ENCODE data around the gene BST1. TPM values are rescaled to one million over a fixed set of nuclear protein-coding genes. Genes with fewer than 3 reads are reported as not detected.
"Not testable (repeated sequence)": the region's sequence is repeated elsewhere in the genome, so short reads cannot be mapped to it uniquely, and the experiment has no call there.

The BST1 gene
- total and polyA plus RNA-seq, 3 donors from 2014 or later, result 1.1 to 6.9 (median 1.6) TPM

DNA sequence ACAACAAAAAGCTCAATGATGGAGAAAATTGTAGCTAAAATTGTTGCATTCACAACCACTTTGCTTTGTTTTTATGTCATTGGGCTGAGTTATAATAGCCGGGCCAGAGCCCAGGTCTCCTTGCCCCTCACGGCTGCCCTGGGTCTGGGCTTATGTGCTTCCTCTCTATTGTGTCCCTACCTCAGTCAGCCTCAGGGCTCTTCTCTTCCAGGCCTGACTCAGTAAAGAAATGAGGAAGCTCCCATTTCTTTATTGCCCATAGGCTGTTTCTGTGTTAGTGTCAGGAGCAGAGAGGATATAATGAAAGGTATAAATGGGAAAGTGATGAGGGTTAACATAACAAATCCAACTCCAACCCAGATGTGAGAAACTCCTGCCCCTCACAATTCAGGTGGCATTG lies 18.0 kb downstream of the BST1 start:
- Histone ChIP-seq H3K4me1 (no peaks in the 10 kb centered on the region), H3K27ac (no peak overlapping the region), H3K9me3 (no peaks in the 10 kb centered on the region), H3K36me3 (ENCODE audit: low read depth, missing control alignments) (no peaks in the 10 kb centered on the region), H3K4me3 (no peak overlapping the region), H3K27me3 (no peaks in the 10 kb centered on the region)
- intact Hi-C loops (cut with DNase I; ENCODE audit: low total_unique reads), result no loop called here
- TF ChIP-seq POLR2A (IDR thresholded peaks at IDR 0.05), result no peak
- TF ChIP-seq, protein P1, sequence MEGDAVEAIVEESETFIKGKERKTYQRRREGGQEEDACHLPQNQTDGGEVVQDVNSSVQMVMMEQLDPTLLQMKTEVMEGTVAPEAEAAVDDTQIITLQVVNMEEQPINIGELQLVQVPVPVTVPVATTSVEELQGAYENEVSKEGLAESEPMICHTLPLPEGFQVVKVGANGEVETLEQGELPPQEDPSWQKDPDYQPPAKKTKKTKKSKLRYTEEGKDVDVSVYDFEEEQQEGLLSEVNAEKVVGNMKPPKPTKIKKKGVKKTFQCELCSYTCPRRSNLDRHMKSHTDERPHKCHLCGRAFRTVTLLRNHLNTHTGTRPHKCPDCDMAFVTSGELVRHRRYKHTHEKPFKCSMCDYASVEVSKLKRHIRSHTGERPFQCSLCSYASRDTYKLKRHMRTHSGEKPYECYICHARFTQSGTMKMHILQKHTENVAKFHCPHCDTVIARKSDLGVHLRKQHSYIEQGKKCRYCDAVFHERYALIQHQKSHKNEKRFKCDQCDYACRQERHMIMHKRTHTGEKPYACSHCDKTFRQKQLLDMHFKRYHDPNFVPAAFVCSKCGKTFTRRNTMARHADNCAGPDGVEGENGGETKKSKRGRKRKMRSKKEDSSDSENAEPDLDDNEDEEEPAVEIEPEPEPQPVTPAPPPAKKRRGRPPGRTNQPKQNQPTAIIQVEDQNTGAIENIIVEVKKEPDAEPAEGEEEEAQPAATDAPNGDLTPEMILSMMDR (IDR thresholded peaks at IDR 0.05), result no peak
- DNase-seq, result no peak
- 71 to 95% methylated on average over 2 of the region's 2 CpGs for WGBS, 2 donors

DNA sequence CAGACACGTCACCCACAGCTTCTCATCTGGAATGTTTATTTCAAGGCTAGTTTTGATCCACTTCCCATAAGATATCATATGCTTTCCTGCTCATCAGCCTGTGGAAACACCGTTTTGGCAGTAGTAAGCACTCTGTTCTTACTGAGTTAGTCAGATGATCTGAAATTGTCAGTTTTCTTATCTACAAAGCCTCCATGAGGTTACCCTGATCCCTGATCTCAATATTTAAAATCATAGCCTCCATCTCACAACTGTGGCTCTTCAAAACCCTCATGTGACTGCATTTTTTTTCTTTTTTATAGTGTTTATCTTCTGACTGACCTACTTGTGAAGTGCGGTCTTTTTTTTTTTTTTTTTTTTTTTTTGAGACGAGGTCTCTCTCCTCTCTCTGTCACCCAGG lies 22.7 kb downstream of the BST1 start:
- Histone ChIP-seq H3K4me3 (no peak overlapping the region), H3K27ac (no peak overlapping the region), H3K36me3 (ENCODE audit: low read depth, missing control alignments) (no peaks in the 10 kb centered on the region), H3K9me3 (no peaks in the 10 kb centered on the region), H3K4me1 (no peaks in the 10 kb centered on the region), H3K27me3 (no peaks in the 10 kb centered on the region)
- WGBS, 2 donors, result 32 to 66% methylated on average over 4 of the region's 4 CpGs
- no peak for TF ChIP-seq POLR2A (IDR thresholded peaks at IDR 0.05)
- TF ChIP-seq, protein P1 (IDR thresholded peaks at IDR 0.05), result no peak
- intact Hi-C loops (cut with DNase I; ENCODE audit: low total_unique reads), result no loop called here
- DNase-seq, result no peak

DNA sequence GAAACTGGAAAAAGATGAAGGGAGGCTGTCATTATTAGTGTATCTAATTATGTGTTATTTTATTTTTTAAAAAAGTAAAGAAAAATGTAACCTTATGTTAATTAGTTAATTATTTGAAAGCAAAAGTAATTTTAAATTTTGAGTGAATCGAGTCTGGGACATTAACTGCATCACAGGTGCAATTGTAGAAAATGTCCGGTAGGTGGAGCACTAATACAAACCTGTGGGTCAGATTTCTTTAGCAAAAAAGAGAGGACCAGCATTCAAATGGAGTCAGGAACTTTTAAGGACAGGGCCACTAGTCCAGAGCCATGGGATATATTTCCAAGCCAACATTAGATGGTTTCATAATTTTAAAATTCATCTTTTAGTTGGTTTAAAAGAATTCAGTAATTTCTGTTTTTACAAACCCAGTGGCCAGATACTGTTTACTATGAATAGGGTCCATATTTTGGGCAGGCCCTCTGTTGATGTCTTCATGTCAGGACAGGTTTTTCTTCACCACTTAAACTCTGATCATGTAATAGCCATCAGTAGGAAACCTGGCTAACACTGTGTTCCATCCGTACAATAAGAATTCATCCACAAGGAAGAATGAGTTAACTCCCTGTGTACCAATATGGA lies 27.2 kb downstream of the BST1 start:
- Histone ChIP-seq H3K4me1 (no peaks in the 10 kb centered on the region), H3K27me3 (no peaks in the 10 kb centered on the region), H3K9me3 (no peaks in the 10 kb centered on the region), H3K4me3 (no peak overlapping the region), H3K27ac (no peak overlapping the region), H3K36me3 (ENCODE audit: low read depth, missing control alignments) (no peaks in the 10 kb centered on the region)
- WGBS, 2 donors, result 26 to 41% methylated on average over 3 of the region's 3 CpGs
- intact Hi-C loops (cut with DNase I; ENCODE audit: low total_unique reads), result no loop called here
- no peak for TF ChIP-seq POLR2A (IDR thresholded peaks at IDR 0.05)
- TF ChIP-seq, protein P1 (IDR thresholded peaks at IDR 0.05), result peak; percentile 69 to 91 (median 76)
- peak; percentile 29 for DNase-seq

DNA sequence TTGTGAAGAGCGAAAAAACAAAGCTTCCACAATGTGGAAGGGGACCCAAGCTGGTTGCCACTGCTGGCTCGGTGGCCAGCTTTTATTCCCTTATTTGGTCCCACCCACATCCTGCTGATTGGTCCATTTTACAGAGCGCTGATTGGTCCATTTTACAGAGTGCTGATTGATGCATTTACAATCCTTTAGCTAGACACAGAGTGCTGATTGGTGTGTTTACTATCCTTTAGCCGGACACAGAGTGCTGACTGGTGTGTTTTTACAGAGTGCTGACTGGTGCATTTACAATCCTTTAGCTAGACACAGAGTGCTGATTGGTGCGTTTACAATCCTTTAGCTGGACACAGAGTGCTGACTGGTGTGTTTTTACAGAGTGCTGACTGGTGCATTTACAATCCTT lies 30.2 kb downstream of the BST1 start:
- H3K4me1 ChIP-seq; DNase-seq; intact Hi-C loops (cut with DNase I; ENCODE audit: low total_unique reads); H3K27ac ChIP-seq; H3K9me3 ChIP-seq; H3K27me3 ChIP-seq; H3K4me3 ChIP-seq; H3K36me3 ChIP-seq (ENCODE audit: low read depth, missing control alignments): not testable (repeated sequence)
- WGBS, 2 donors, result 76 to 79% methylated on average over 5 of the region's 5 CpGs

DNA sequence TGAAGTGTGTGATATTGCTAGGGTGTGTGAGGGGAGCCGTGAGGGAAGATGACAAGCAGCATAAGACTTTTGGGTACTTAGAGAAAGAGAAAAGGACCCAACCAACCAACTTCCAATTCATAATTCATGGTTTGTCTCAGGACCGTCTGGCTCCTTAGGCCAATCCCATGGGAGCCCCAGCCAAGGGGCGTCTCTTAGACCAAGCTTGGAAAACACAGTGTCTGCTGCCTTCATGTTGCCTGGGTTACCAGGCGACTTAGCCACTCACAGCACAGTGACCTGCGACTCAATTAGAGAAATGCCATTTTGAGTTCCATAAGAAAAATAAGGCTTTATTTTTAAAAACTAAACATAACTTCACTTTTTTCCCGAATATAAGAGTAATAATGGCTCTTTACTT lies 32.7 kb downstream of the BST1 start:
- Histone ChIP-seq H3K9me3 (no peaks in the 10 kb centered on the region), H3K27me3 (no peaks in the 10 kb centered on the region), H3K27ac (no peak overlapping the region), H3K36me3 (ENCODE audit: low read depth, missing control alignments) (no peaks in the 10 kb centered on the region), H3K4me3 (no peak overlapping the region), H3K4me1 (no peaks in the 10 kb centered on the region)
- intact Hi-C loops (cut with DNase I; ENCODE audit: low total_unique reads), result no loop called here
- TF ChIP-seq, protein P1 (IDR thresholded peaks at IDR 0.05), result no peak
- TF ChIP-seq POLR2A (IDR thresholded peaks at IDR 0.05), result no peak
- no peak for DNase-seq
- 80 to 87% methylated on average over 6 of the region's 6 CpGs for WGBS, 2 donors

Measured in testis (tissue), 3 donors.